HepG2 (cell line): ENCODE data around the gene ABI2. TPM values are rescaled to one million over a fixed set of nuclear protein-coding genes. Genes with fewer than 3 reads are reported as not detected.
"Not testable (repeated sequence)": the region's sequence is repeated elsewhere in the genome, so short reads cannot be mapped to it uniquely, and the experiment has no call there.

Source experiments
- ATAC-seq: fragments of 200-7000 bp; cut with Tn5 transposase; 3 replicates; pipeline ENCODE4 v1.9.1; 2020; ENCODE audit warnings: mild to moderate bottlenecking, moderate library complexity
- BruUV-seq: library from RNA; stranded (reverse); fragments of 400-500 nt; replicated peaks from 2 replicates; lab custom pipeline; 2021; lab: Mats Ljungman, UMichigan
- CTCF ChIA-PET: fragments of 300-600 bp; formaldehyde crosslinking; extraction: SDS; loops from one replicate; lab custom pipeline; 2021; ENCODE audit warnings: low total read pairs, inconsistent platforms, low intra/inter-chr PET ratio; lab: Yijun Ruan, JAX
- POLR2A ChIA-PET: fragments of 350-600 bp; sonication (Branson Sonifier 250); formaldehyde crosslinking; loops from one replicate; lab custom pipeline; 2020; ENCODE audit warnings: antibody characterized with exemption, inconsistent platforms; lab: Yijun Ruan, JAX
- DNase-seq: peaks from one replicate; pipeline ENCODE4 v3.0.0-alpha.2; 2015; ENCODE audit warnings: low spot score
- FAIRE-seq: peaks from 3 replicates; lab custom pipeline; 2011; peaks lifted over from hg19 to GRCh38; lab: Jason Lieb, UNC
- H2AFZ ChIP-seq: one replicate; pipeline ENCODE4 v1.6.1; 2011; ENCODE audit warnings: low read length, inconsistent platforms
- H3K27ac ChIP-seq: fragments of 300-600 bp; 3 replicates; pipeline ENCODE4 v1.8.0; 2011; ENCODE audit warnings: mixed run types, mild to moderate bottlenecking, mixed read lengths, low read length, inconsistent platforms; ENCODE audit not compliant: insufficient read depth; ENCODE audit errors: extremely low read length
- H3K27me3 ChIP-seq, 2 experiments: fragments of 200-600 bp in 1 of 2; 2 replicates in 1 of 2; 3 replicates in 1 of 2; pipeline versions ENCODE4 v1.6.0 to v1.8.0; 2011; ENCODE audit warnings: low read length in 2 of 2, mild to moderate bottlenecking in 2 of 2, moderate library complexity in 2 of 2, inconsistent platforms in 1 of 2; ENCODE audit not compliant: insufficient read depth in 2 of 2, control insufficient read depth in 1 of 2
- H3K36me3 ChIP-seq, 2 experiments: fragments of 200-600 bp in 1 of 2; replicated peaks in 1 of 2; 2 replicates in 1 of 2; 3 replicates in 1 of 2; pipeline versions ENCODE4 v1.5.1 to v1.8.0; 2011; ENCODE audit warnings: low read length in 2 of 2, inconsistent platforms in 1 of 2; ENCODE audit not compliant: insufficient read depth in 2 of 2, control insufficient read depth in 1 of 2
- H3K4me1 ChIP-seq: 2 replicates; pipeline ENCODE4 v1.5.1; 2012; ENCODE audit warnings: low read length, inconsistent platforms; ENCODE audit not compliant: insufficient read depth
- H3K4me2 ChIP-seq: 2 replicates; pipeline ENCODE4 v1.6.0; 2011; ENCODE audit warnings: low read depth, low read length, inconsistent platforms
- H3K4me3 ChIP-seq, 3 experiments: fragments of 200-600 bp in 1 of 3; sonication (generic), shearing (Covaris generic) in 1 of 3; replicated peaks in 1 of 3; 2 replicates each; pipeline ENCODE4 v1.5.1; 2011 to 2016; ENCODE audit warnings: low read length in 3 of 3, inconsistent platforms in 2 of 3, low read depth in 2 of 3, mild to moderate bottlenecking in 2 of 3, control low read depth in 1 of 3, mixed read lengths in 1 of 3; ENCODE audit not compliant: insufficient read depth in 1 of 3
- H3K79me2 ChIP-seq: one replicate; pipeline ENCODE4 v1.6.1; 2011; ENCODE audit warnings: low read length, inconsistent platforms; ENCODE audit not compliant: insufficient read depth
- H3K9ac ChIP-seq: 2 replicates; pipeline ENCODE4 v1.6.0; 2011; ENCODE audit warnings: mild to moderate bottlenecking, low read depth, low read length, inconsistent platforms; ENCODE audit not compliant: insufficient read depth
- H3K9me3 ChIP-seq: 2 replicates; pipeline ENCODE4 v1.5.1; 2012; ENCODE audit warnings: mild to moderate bottlenecking, low read length
- H4K20me1 ChIP-seq: 2 replicates; pipeline ENCODE4 v1.6.0; 2011; ENCODE audit warnings: inconsistent platforms, mild to moderate bottlenecking, low read length, moderate library complexity; ENCODE audit not compliant: insufficient read depth
- HNF1A ChIP-seq, 2 experiments: sonication (generic) in 1 of 2; formaldehyde crosslinking in 1 of 2; IDR thresholded peaks; 2 replicates each; pipeline versions ENCODE4 v1.4.0 to v1.6.1; 2016 to 2020; ENCODE audit warnings: borderline replicate concordance in 1 of 2, low read depth in 1 of 2, mild to moderate bottlenecking in 1 of 2, missing genetic modification reagents in 1 of 2
- HNF4A ChIP-seq: sonication (generic); formaldehyde crosslinking; IDR thresholded peaks from 2 replicates; pipeline ENCODE4 v1.4.0; 2020; ENCODE audit warnings: missing genetic modification reagents
- KMT2B ChIP-seq: IDR thresholded peaks from 2 replicates; pipeline ENCODE4 v1.6.1; 2016; ENCODE audit warnings: missing genetic modification reagents, missing compliant biosample characterization
- MAFK ChIP-seq, 2 experiments: IDR thresholded peaks in 1 of 2; conservative IDR thresholded peaks in 1 of 2; 2 replicates each; pipeline ENCODE4 v1.6.1; 2011; ENCODE audit warnings: improper control_type of control experiment in 2 of 2, low read length in 2 of 2
- PATZ1 ChIP-seq: sonication (generic); formaldehyde crosslinking; IDR thresholded peaks from 2 replicates; pipeline ENCODE4 v1.4.0; 2020; ENCODE audit warnings: missing genetic modification reagents
- RFX1 ChIP-seq: fragments of 450-650 bp; IDR thresholded peaks from 2 replicates; pipeline ENCODE4 v1.6.1; 2017
- TCF12 ChIP-seq, 2 experiments: fragments of 450-650 bp in 1 of 2; sonication (generic) in 1 of 2; formaldehyde crosslinking in 1 of 2; IDR thresholded peaks; 2 replicates each; pipeline versions ENCODE4 v1.6.1 to v1.8.0; 2017 to 2022; ENCODE audit warnings: antibody characterized with exemption in 1 of 2, mild to moderate bottlenecking in 1 of 2, missing genetic modification reagents in 1 of 2, moderate library complexity in 1 of 2
- ZNF260 ChIP-seq: sonication (generic); formaldehyde crosslinking; IDR thresholded peaks from 2 replicates; pipeline ENCODE4 v1.4.0; 2020; ENCODE audit warnings: missing genetic modification reagents, low read depth, mild to moderate bottlenecking, borderline replicate concordance
- WGBS: methylation state at CpG from one replicate; pipeline ENCODE4 v1.1.6; 2017; ENCODE audit warnings: low lambda C conversion rate; 5-methylcytosine and 5-hydroxymethylcytosine counted together
- in situ Hi-C: cut with HindIII; loops from 2 replicates; pipeline ENCODE4 v1.10.0; 2017; ENCODE audit warnings: low pct_unique_long_range_greater_than_20kb; ENCODE audit not compliant: extremely low pct_ligation_motif_present
- intact Hi-C: fragments of 100-400 bp; cut with micrococcal nuclease; formaldehyde crosslinking; loops from one replicate; pipeline ENCODE4 v1.10.0; 2022; ENCODE audit not compliant: unreplicated experiment
- polyA plus RNA-seq, 8 experiments: library from polyadenylated mRNA; depleted of rRNA in 3 of 8; stranded (reverse) in 7 of 8; unstranded in 1 of 8; fragments of >200 nt; fragmentation: Illumina TruSeq in 4 of 8; extraction: Trizol in 4 of 8; gene quantifications; 2 replicates each; pipeline versions ENCODE4 v1.2.1 to v1.2.3, GENCODE V29; 2011 to 2016; ENCODE audit warnings: low read depth in 4 of 8, missing spikeins in 1 of 8, mixed read lengths in 1 of 8; ENCODE audit not compliant: insufficient read depth in 1 of 8
- total RNA-seq, 5 experiments: library from RNA; depleted of rRNA; stranded (reverse); fragments of >200 nt; fragmentation: Illumina TruSeq; extraction: Trizol; gene quantifications; 2 replicates each; pipeline ENCODE4 v1.2.3, GENCODE V29; 2016; ENCODE audit warnings: low read depth in 1 of 5

The ABI2 gene
- total and polyA plus RNA-seq, 2 of the 13 experiments (the other 11 are each of a cell fraction or from before 2014, with no cell fraction given) = 28.4 to 32.4 TPM

GRCh38 chr2:203366639-203367466 is 38.7 kb downstream of the ABI2 start (continued):
- TF ChIP-seq HNF4A (CRISPR knock-in tag) (no peak), MAFK (conservative IDR thresholded peaks at IDR 0.05 in 1 of 2, IDR thresholded peaks at IDR 0.05 in 1 of 2; ENCODE audit: low read length in 2 of 2) (peak; percentile 30 to 44; a peak in 3 of 4 replicates), TCF12 (IDR thresholded peaks at IDR 0.05) (no peak), TCF12 (CRISPR knock-in tag; IDR thresholded peaks at IDR 0.05) (no peak), HNF1A (IDR thresholded peaks at IDR 0.05; ENCODE audit: low read depth) (no peak), HNF1A (CRISPR knock-in tag; IDR thresholded peaks at IDR 0.05; ENCODE audit: borderline replicate concordance) (no peak), ZNF260 (no peak), PATZ1 (CRISPR knock-in tag) (no peak), RFX1 (peak; percentile 53; the same call in 1 of the 2 replicates), KMT2B (CRISPR knock-in tag) (no peak)
- TF ChIP-seq, all 625 proteins: peak for 3

- DNase-seq, H3K27me3 ChIP-seq, H3K4me3 ChIP-seq, H3K4me2 ChIP-seq, H3K36me3 ChIP-seq, H3K4me1 ChIP-seq, H3K9me3 ChIP-seq, H3K79me2 ChIP-seq, intact Hi-C loops, H4K20me1 ChIP-seq, H3K27ac ChIP-seq, CTCF ChIA-PET, BruUV-seq, H3K9ac ChIP-seq, POLR2A ChIA-PET, H2AFZ ChIP-seq, FAIRE-seq, ATAC-seq, in situ Hi-C loops: not testable (repeated sequence)
- 99% methylated on average over 12 of the region's 31 CpGs for WGBS
Observed at GRCh38 chr2:203372706-203373105, 44.5 kb downstream of the ABI2 start.
